Astrocyte (in vitro differentiated cells and primary cell): ENCODE results near the gene KANK4. TPM values are rescaled to one million over a fixed set of nuclear protein-coding genes. Genes with fewer than 3 reads are reported as not detected.

Experiments used
- DNase-seq: peaks from one replicate; pipeline ENCODE4 v3.0.0-alpha.2; 2010; ENCODE audit warnings: low read depth
- FAIRE-seq: peaks from 2 replicates; lab custom pipeline; 2011; peaks lifted over from hg19 to GRCh38; lab: Jason Lieb, UNC
- H2AFZ ChIP-seq: 2 replicates; pipeline ENCODE4 v1.6.0; 2012; ENCODE audit warnings: low read depth, low read length, inconsistent platforms
- H3K27ac ChIP-seq: 2 replicates; pipeline ENCODE4 v1.5.1; 2011; ENCODE audit warnings: low read depth, low read length, inconsistent platforms
- H3K27me3 ChIP-seq: 2 replicates; pipeline ENCODE4 v1.6.0; 2011; ENCODE audit warnings: low read length, inconsistent platforms; ENCODE audit not compliant: insufficient read depth
- H3K36me3 ChIP-seq: 2 replicates; pipeline ENCODE4 v1.5.1; 2011; ENCODE audit warnings: low read length, inconsistent platforms; ENCODE audit not compliant: insufficient read depth
- H3K4me1 ChIP-seq: 2 replicates; pipeline ENCODE4 v1.5.1; 2011; ENCODE audit warnings: low read length, inconsistent platforms; ENCODE audit not compliant: insufficient read depth
- H3K4me2 ChIP-seq: 2 replicates; pipeline ENCODE4 v1.6.0; 2012; ENCODE audit warnings: low read length, inconsistent platforms
- H3K4me3 ChIP-seq: 2 replicates; pipeline ENCODE4 v1.5.1; 2011; ENCODE audit warnings: low read depth, mild to moderate bottlenecking, low read length, inconsistent platforms; ENCODE audit not compliant: insufficient read depth
- H3K79me2 ChIP-seq: 2 replicates; pipeline ENCODE4 v1.6.0; 2012; ENCODE audit warnings: mild to moderate bottlenecking, low read length, inconsistent platforms; ENCODE audit not compliant: insufficient read depth
- H3K9ac ChIP-seq: 2 replicates; pipeline ENCODE4 v1.6.0; 2012; ENCODE audit warnings: mild to moderate bottlenecking, low read length, inconsistent platforms
- H3K9me3 ChIP-seq: 2 replicates; pipeline ENCODE4 v1.5.1; 2012; ENCODE audit warnings: low read depth, mild to moderate bottlenecking, low read length, inconsistent platforms; ENCODE audit not compliant: insufficient read depth
- H4K20me1 ChIP-seq: 2 replicates; pipeline ENCODE4 v1.6.0; 2012; ENCODE audit warnings: low read length, inconsistent platforms; ENCODE audit not compliant: insufficient read depth
- H3K27ac Mint-ChIP-seq: one replicate; pipeline ENCODE4 v1.8.0; 2021; ENCODE audit warnings: mild to moderate bottlenecking, mixed read lengths; ENCODE audit not compliant: unreplicated experiment
- H3K27me3 Mint-ChIP-seq: one replicate; pipeline ENCODE4 v1.8.0; 2021; ENCODE audit warnings: low read depth, mixed read lengths; ENCODE audit not compliant: unreplicated experiment
- H3K36me3 Mint-ChIP-seq: one replicate; pipeline ENCODE4 v1.8.0; 2021; ENCODE audit warnings: low read depth, mixed read lengths; ENCODE audit not compliant: unreplicated experiment
- H3K4me1 Mint-ChIP-seq: one replicate; pipeline ENCODE4 v1.8.0; 2021; ENCODE audit warnings: low read depth, mixed read lengths; ENCODE audit not compliant: unreplicated experiment
- H3K4me3 Mint-ChIP-seq: one replicate; pipeline ENCODE4 v1.8.0; 2021; ENCODE audit warnings: mild to moderate bottlenecking, moderate library complexity, mixed read lengths; ENCODE audit not compliant: unreplicated experiment
- H3K9me3 Mint-ChIP-seq: one replicate; pipeline ENCODE4 v1.8.0; 2021; ENCODE audit warnings: mild to moderate bottlenecking, mixed read lengths; ENCODE audit not compliant: unreplicated experiment
- EZH2 ChIP-seq: IDR thresholded peaks from 2 replicates; pipeline ENCODE4 v1.6.1; 2012; ENCODE audit warnings: mild to moderate bottlenecking, low read length, inconsistent platforms; ENCODE audit not compliant: insufficient read depth
- total RNA-seq: library from RNA; stranded (reverse); gene quantifications from 2 replicates; pipeline ENCODE4 v1.2.1, GENCODE V29; 2021
- TF ChIP-seq, protein P1 (sequence below): IDR thresholded peaks from 2 replicates; pipeline ENCODE4 v1.5.1; 2011; ENCODE audit warnings: low read depth, mild to moderate bottlenecking, inconsistent platforms, low read length, moderate library complexity; ENCODE audit not compliant: insufficient read depth

KANK4 gene
- total RNA-seq, 1 donor from 2014 or later, result 8.5 TPM

GRCh38 chr1:62229468-62229867 lies 89.8 kb downstream of the KANK4 start:
- DNase-seq (no peak), FAIRE-seq (no peak)
- H3K36me3 Mint-ChIP-seq, result no peaks in the 10 kb centered on the region
- Histone ChIP-seq H3K4me2 (no peak overlapping the region), H2AFZ (no peak overlapping the region), H3K27me3 (no peaks in the 10 kb centered on the region), H3K36me3 (no peaks in the 10 kb centered on the region), H3K79me2 (no peaks in the 10 kb centered on the region), H4K20me1 (no peaks in the 10 kb centered on the region), H3K27ac (no peak overlapping the region), H3K4me1 (peaks cover 13% of the 10 kb centered on the region), H3K9ac (no peak overlapping the region), H3K9me3 (no peaks in the 10 kb centered on the region), H3K4me3 (no peak overlapping the region)
- peaks cover 33% of the 10 kb centered on the region for H3K4me1 Mint-ChIP-seq
- H3K4me3 Mint-ChIP-seq, result no peak overlapping the region
- peaks cover 1% of the 10 kb centered on the region for H3K9me3 Mint-ChIP-seq
- TF ChIP-seq, protein P1, sequence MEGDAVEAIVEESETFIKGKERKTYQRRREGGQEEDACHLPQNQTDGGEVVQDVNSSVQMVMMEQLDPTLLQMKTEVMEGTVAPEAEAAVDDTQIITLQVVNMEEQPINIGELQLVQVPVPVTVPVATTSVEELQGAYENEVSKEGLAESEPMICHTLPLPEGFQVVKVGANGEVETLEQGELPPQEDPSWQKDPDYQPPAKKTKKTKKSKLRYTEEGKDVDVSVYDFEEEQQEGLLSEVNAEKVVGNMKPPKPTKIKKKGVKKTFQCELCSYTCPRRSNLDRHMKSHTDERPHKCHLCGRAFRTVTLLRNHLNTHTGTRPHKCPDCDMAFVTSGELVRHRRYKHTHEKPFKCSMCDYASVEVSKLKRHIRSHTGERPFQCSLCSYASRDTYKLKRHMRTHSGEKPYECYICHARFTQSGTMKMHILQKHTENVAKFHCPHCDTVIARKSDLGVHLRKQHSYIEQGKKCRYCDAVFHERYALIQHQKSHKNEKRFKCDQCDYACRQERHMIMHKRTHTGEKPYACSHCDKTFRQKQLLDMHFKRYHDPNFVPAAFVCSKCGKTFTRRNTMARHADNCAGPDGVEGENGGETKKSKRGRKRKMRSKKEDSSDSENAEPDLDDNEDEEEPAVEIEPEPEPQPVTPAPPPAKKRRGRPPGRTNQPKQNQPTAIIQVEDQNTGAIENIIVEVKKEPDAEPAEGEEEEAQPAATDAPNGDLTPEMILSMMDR, result no peak
- no peak for TF ChIP-seq EZH2
- no peaks in the 10 kb centered on the region for H3K27me3 Mint-ChIP-seq
- peak overlapping the region; percentile 86 for H3K27ac Mint-ChIP-seq

DNA sequence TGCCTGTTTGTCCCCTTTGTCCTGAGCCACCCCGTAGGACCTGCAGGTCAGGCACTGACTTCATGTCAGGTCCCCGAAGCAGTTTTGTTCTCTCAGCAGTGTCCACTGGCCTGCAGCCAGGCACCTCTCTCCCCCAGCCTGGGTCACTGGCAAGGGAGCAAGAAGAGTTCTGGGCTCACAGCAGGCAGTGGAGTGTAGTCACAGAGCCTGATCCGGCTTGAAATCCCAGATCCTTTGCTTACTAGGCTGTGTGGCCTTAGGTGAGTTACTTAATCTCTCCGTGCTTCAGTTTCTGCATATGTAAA lies 90.4 kb downstream of the KANK4 start:
- Histone ChIP-seq H3K27me3 (no peaks in the 10 kb centered on the region), H2AFZ (no peak overlapping the region), H4K20me1 (no peaks in the 10 kb centered on the region), H3K36me3 (no peaks in the 10 kb centered on the region), H3K4me2 (no peak overlapping the region), H3K4me1 (peaks cover 13% of the 10 kb centered on the region), H3K9me3 (no peaks in the 10 kb centered on the region), H3K27ac (no peak overlapping the region), H3K79me2 (no peaks in the 10 kb centered on the region), H3K4me3 (no peak overlapping the region), H3K9ac (no peak overlapping the region)
- peaks cover 33% of the 10 kb centered on the region for H3K4me1 Mint-ChIP-seq
- H3K27me3 Mint-ChIP-seq, result no peaks in the 10 kb centered on the region
- H3K36me3 Mint-ChIP-seq, result no peaks in the 10 kb centered on the region
- H3K4me3 Mint-ChIP-seq, result no peak overlapping the region
- FAIRE-seq, result no peak
- peak overlapping the region; percentile 86 for H3K27ac Mint-ChIP-seq
- peaks cover 1% of the 10 kb centered on the region for H3K9me3 Mint-ChIP-seq
- TF ChIP-seq, protein P1, result no peak
- no peak for TF ChIP-seq EZH2
- no peak for DNase-seq

DNA sequence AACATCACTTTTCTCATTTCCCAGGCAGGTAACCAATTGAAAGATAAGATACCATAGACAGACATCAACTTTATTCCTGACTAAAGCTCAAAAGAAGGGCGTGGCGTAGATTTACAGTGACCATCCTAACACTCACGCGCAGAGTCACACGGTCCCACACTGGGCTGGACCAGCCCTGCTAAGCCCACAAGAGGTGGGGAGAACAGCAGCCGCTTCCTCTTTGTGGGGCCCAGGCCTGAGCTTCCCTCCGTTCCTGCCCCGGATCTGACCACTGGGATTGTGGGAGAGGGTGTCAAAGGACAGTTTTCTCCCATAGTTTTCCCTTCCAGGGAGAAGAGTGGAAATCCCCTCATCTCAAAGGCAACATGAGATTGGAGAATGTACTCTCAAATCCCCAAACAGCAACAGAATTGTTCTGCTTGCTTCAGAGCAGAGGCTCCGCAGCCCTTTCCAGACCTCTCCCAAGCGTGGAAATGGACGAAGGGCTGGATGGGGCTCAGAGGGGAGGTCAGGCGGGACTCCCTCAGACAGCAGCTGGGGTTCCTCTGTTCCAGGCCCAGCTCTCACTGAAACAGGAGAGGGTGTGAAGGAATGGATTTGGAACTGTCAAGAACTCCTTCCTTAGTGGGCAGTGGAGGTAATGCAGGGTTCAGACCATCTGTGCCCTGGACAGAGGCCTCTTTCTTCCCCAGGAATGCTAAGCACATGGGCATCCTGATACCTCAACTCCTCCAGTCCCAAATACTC lies 90.9 kb downstream of the KANK4 start:
- Mint-ChIP-seq H3K36me3 (no peaks in the 10 kb centered on the region), H3K4me1 (peaks cover 33% of the 10 kb centered on the region), H3K27ac (no peak overlapping the region), H3K4me3 (no peak overlapping the region), H3K27me3 (no peaks in the 10 kb centered on the region), H3K9me3 (peaks cover 1% of the 10 kb centered on the region)
- no peak for TF ChIP-seq EZH2
- TF ChIP-seq, protein P1, result no peak
- Histone ChIP-seq H3K4me1 (peaks cover 13% of the 10 kb centered on the region), H3K27ac (no peak overlapping the region), H3K9me3 (no peaks in the 10 kb centered on the region), H3K36me3 (no peaks in the 10 kb centered on the region), H4K20me1 (no peaks in the 10 kb centered on the region), H2AFZ (no peak overlapping the region), H3K27me3 (no peaks in the 10 kb centered on the region), H3K79me2 (no peaks in the 10 kb centered on the region), H3K4me2 (no peak overlapping the region), H3K4me3 (no peak overlapping the region), H3K9ac (no peak overlapping the region)
- DNase-seq (no peak), FAIRE-seq (no peak)
